ENCODE measurements around the gene ISG20L2. TPM values are rescaled to one million over a fixed set of nuclear protein-coding genes. Genes with fewer than 3 reads are reported as not detected.
A peak's percentile ranks its signal among the peaks of the same experiment; 100 is the strongest.

The ISG20L2 gene
- polyA plus RNA-seq, 1 of the 3 experiments (the other 2 are of a cell fraction): 31.6 TPM

DNA sequence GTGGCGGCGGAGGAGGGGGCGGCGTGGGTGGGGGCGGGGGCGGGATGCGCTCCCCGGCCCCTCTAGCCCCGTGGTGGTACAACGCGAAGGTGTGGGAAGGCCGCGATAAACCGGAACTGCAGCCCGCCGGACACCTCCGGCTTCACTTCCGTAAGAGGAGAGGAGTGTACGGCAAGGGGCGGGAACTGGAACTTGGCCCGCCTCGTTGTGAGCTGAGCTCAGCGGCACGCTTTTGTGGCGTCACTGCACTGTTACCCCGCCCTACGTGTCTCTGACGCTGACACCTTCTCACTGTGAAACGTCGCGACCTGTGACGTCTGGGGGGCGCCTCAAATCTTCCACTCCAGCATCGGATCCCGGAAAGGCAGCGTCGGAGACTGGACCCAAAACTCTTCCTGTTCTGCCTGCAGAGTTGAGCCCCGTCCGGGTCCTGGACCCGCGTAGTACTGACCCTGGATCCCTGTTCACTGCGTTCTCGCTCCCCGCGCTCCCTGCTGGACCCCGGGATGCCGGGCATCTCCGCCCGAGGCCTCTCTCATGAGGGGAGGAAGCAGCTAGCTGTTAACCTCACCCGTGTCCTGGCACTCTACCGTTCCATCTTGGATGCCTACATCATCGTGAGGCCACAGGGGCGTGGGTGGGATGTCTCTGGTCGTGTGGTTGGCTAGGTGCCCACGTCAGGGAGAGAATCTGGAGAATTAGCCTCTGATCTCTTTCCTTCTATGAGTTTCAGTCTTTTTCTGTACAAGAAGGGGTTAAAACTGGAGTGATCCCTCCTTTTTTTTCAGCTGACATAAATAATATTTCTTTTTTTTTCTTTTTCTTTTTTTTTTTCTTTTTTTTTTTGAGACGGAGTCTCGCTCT is at the start of gene ISG20L2 (continued):
- TF ChIP-seq TEAD4 (IDR thresholded peaks at IDR 0.05; ENCODE audit: borderline replicate concordance, insufficient read depth) (no peak), NFIC (IDR thresholded peaks at IDR 0.05; ENCODE audit: borderline replicate concordance) (no peak), MEF2A (IDR thresholded peaks at IDR 0.05; ENCODE audit: borderline replicate concordance, low read depth) (no peak), SIN3A (IDR thresholded peaks at IDR 0.05; ENCODE audit: borderline replicate concordance, low read depth, low read length) (no peak), EP300 (IDR thresholded peaks at IDR 0.05; ENCODE audit: borderline replicate concordance in 1 of 2, low read depth in 1 of 2, low read length in 1 of 2) (no peak), CHD2 (IDR thresholded peaks at IDR 0.05; ENCODE audit: low read length, partially characterized antibody) (peak; percentile 57), JUND (IDR thresholded peaks at IDR 0.05) (no peak), RAD21 (IDR thresholded peaks at IDR 0.05; ENCODE audit: low read length) (no peak), RCOR1 (IDR thresholded peaks at IDR 0.05; ENCODE audit: low read length) (no peak; the same call in 1 of the 2 replicates), TAF1 (IDR thresholded peaks at IDR 0.05; ENCODE audit: borderline replicate concordance, low read depth, low read length) (peak; percentile 40; the same call in 1 of the 2 replicates), GABPA (IDR thresholded peaks at IDR 0.05; ENCODE audit: low read depth) (peak; percentile 79), NRF1 (IDR thresholded peaks at IDR 0.05; ENCODE audit: low read depth, low read length) (no peak)
- TF ChIP-seq, protein P1, sequence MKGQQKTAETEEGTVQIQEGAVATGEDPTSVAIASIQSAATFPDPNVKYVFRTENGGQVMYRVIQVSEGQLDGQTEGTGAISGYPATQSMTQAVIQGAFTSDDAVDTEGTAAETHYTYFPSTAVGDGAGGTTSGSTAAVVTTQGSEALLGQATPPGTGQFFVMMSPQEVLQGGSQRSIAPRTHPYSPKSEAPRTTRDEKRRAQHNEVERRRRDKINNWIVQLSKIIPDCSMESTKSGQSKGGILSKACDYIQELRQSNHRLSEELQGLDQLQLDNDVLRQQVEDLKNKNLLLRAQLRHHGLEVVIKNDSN (IDR thresholded peaks at IDR 0.05; ENCODE audit: borderline replicate concordance, low read depth): 0 out of 2 replicates have a peak, but pooled peaks have one; percentile 12

DNA sequence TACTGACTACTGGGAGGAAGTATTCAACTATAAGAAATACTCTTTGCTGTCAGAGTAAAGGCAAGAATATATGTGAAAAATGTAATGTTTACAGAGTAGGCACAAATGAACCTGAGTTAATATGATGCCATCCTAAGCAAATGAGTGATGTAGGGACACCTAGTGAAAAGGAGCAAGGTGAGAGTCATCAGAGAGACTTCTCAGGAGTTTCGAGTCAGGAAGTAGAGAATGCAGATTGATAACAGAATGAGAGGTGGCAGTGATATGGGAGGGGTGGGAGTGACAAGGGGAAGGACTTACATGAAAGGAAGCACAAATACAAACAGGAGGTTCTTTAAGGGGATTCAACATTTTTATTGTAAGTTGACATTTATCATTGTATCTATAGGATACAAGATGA is 49.0 kb upstream of the ISG20L2 start:
- Histone ChIP-seq H3K36me3 (replicated peaks in 1 of 2; ENCODE audit: control insufficient read depth in 1 of 2, insufficient read depth in 2 of 2, low read length in 1 of 2) (peaks cover 10 to 12% of the 10 kb centered on the region in 2 experiments), H3K27me3 (ENCODE audit: insufficient read depth) (no peaks in the 10 kb centered on the region), H3K79me2 (ENCODE audit: insufficient read depth) (peaks cover 93% of the 10 kb centered on the region), H3K4me3 (ENCODE audit: low read depth in 2 of 2, low read length in 1 of 2) (no peak overlapping the region), H3K4me2 (no peak overlapping the region), H3K27ac (ENCODE audit: low read depth in 2 of 2, low read length in 1 of 2) (peak overlapping the region in 1 of 2 experiments; percentile 39; a peak in 1 of 4 replicates), H3F3A (replicated peaks; ENCODE audit: insufficient read depth) (peaks cover 30% of the 10 kb centered on the region), H3K9me3 (no peaks in the 10 kb centered on the region), H3K4me1 (ENCODE audit: control insufficient read depth in 1 of 2, insufficient read depth in 2 of 2, low read depth in 1 of 2, low read length in 1 of 2) (peaks cover 21 to 22% of the 10 kb centered on the region in 2 experiments; a peak in 3 of 4 replicates), H2AFZ (ENCODE audit: low read depth) (no peak overlapping the region), H3K9me2 (no peaks in the 10 kb centered on the region), H4K20me1 (ENCODE audit: insufficient read depth) (peaks cover 82% of the 10 kb centered on the region), H3K9ac (no peak overlapping the region)
- TF ChIP-seq FOSL2 (IDR thresholded peaks at IDR 0.05; ENCODE audit: borderline replicate concordance, low read depth): no peak
- ChIA-PET POLR2A (interaction anchor here (1.0 kb wide), 1 partner anchor 10 kb away, joined by 3 read pairs; the partner anchor contains the start of gene PRCC), CTCF (interaction anchor here (1.2 to 2.5 kb wide), 6 partner anchors 19 to 151 kb away, joined by 3 to 11 read pairs (median 5); partner anchors contain the start of genes INSRR and NTRK1)
- no peak for DNase-seq
- 76% methylated on average over 1 of the region's 1 CpG for WGBS (ENCODE audit: low lambda C conversion rate)

Data from SK-N-SH (cell line).